CD8-positive, alpha-beta memory T cell (primary cell): ENCODE measurements around the gene ZNF138. TPM values are rescaled to one million over a fixed set of nuclear protein-coding genes. Genes with fewer than 3 reads are reported as not detected.
A peak's percentile ranks its signal among the peaks of the same experiment; 100 is the strongest.

Source experiments
- CTCF ChIA-PET: fragments of 350-600 bp; sonication (Branson Sonifier 250); formaldehyde crosslinking; loops from one replicate; lab custom pipeline; 2021; ENCODE audit warnings: antibody characterized with exemption; lab: Charles Lee
- POLR2A ChIA-PET: fragments of 350-600 bp; sonication (Branson Sonifier 250); formaldehyde crosslinking; loops from one replicate; lab custom pipeline; 2021; ENCODE audit warnings: antibody characterized with exemption; lab: Charles Lee
- DNase-seq, 5 donors: peaks; one replicate each; pipeline versions ENCODE4 v3.0.0 to v3.0.0-alpha.2; 2020 to 2022; ENCODE audit warnings: mixed read lengths in 1 of 5
- H3K27ac ChIP-seq: one replicate; pipeline ENCODE4 v1.7.0; 2013; ENCODE audit warnings: low read depth, mild to moderate bottlenecking, low read length, moderate library complexity
- H3K27me3 ChIP-seq: 2 replicates; pipeline ENCODE4 v1.7.0; 2013; ENCODE audit warnings: low read length, mild to moderate bottlenecking; ENCODE audit not compliant: insufficient read depth, poor library complexity, severe bottlenecking
- H3K36me3 ChIP-seq: 2 replicates; pipeline ENCODE4 v1.7.0; 2013; ENCODE audit warnings: mild to moderate bottlenecking, low read length, moderate library complexity; ENCODE audit not compliant: insufficient read depth
- H3K4me1 ChIP-seq: 2 replicates; pipeline ENCODE4 v1.7.0; 2013; ENCODE audit warnings: mild to moderate bottlenecking, low read length, moderate library complexity; ENCODE audit not compliant: insufficient read depth
- H3K4me3 ChIP-seq: 2 replicates; pipeline ENCODE4 v1.7.0; 2013; ENCODE audit warnings: mild to moderate bottlenecking, low read length
- H3K9me3 ChIP-seq: 2 replicates; pipeline ENCODE4 v1.7.0; 2013; ENCODE audit warnings: mild to moderate bottlenecking, low read length
- H3K27ac Mint-ChIP-seq, 8 donors: one replicate each; pipeline ENCODE4 v1.8.0; 2020 to 2021; ENCODE audit warnings: mixed read lengths in 8 of 8, mild to moderate bottlenecking in 6 of 8, inconsistent platforms in 3 of 8, moderate library complexity in 3 of 8
- H3K27me3 Mint-ChIP-seq, 2 donors: one replicate each; pipeline ENCODE4 v1.8.0; 2020 to 2021; ENCODE audit warnings: mixed read lengths in 2 of 2, mild to moderate bottlenecking in 1 of 2, moderate library complexity in 1 of 2
- H3K36me3 Mint-ChIP-seq, 3 donors: one replicate each; pipeline ENCODE4 v1.8.0; 2020 to 2021; ENCODE audit warnings: mixed read lengths in 3 of 3, inconsistent platforms in 1 of 3, mild to moderate bottlenecking in 1 of 3
- H3K4me1 Mint-ChIP-seq, 3 donors: one replicate each; pipeline ENCODE4 v1.8.0; 2020 to 2021; ENCODE audit warnings: mixed read lengths in 3 of 3, inconsistent platforms in 1 of 3, mild to moderate bottlenecking in 1 of 3
- H3K4me3 Mint-ChIP-seq, 7 donors: one replicate each; pipeline ENCODE4 v1.8.0; 2020 to 2021; ENCODE audit warnings: mixed read lengths in 7 of 7, mild to moderate bottlenecking in 6 of 7, moderate library complexity in 4 of 7, inconsistent platforms in 2 of 7
- H3K9me3 Mint-ChIP-seq, 5 donors: one replicate each; pipeline ENCODE4 v1.8.0; 2020 to 2022; ENCODE audit warnings: mixed read lengths in 5 of 5, mild to moderate bottlenecking in 3 of 5, moderate library complexity in 2 of 5, inconsistent platforms in 1 of 5
- polyA plus RNA-seq: library from polyadenylated mRNA; unstranded; fragments of 300-500 nt; fragmentation: Illumina TruSeq; gene quantifications from one replicate; pipeline ENCODE4 v1.2.3, GENCODE V29; 2021
- total RNA-seq, 2 experiments: library from RNA; stranded (reverse); gene quantifications; one replicate each; pipeline ENCODE4 v1.2.3, GENCODE V29; 2021

Gene ZNF138
- total RNA-seq (10 to 100 TPM in 1 of 2 experiments, 1 to 10 TPM in 1; 9.5 to 10.4 TPM), polyA plus RNA-seq (10.7 TPM)

DNA sequence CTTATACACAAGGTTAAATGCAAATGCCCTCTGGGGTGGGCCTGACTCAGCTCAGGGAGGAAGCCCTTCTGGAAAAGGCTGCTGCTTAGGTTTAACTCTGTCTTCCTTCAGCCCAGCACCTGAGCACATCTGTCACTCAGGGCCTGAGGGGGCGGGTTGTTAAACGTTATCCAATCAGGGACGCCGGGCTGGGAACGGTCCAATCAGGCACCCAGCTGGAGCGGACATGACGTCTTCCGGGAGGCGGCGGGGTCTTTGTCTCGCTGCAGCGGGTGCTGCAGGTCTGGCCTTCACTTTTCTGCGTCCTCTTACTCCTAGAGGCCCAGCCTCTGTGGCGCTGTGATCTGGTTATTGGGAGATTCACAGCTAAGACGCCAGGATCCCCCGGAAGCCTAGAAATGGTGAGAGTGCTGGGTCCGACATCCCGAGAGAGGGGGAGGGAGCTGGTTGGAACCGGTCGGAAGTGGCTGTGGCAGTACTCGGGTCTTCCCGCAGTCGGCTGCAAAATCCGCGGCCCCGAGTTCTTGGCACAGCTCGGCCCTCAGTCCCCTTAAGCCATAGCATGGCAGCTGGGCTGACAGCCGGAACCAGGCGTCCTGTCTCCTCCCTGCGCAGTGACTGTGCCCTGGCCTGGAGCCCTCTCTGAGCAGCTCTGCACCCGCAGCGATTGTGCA lies at the start of gene ZNF138:
ZNF138 (plus strand) TSS at position 258 of the 674 bp plus-strand sequence; CDS start at position 399, 141 bp downstream.
- ChIA-PET POLR2A (interaction anchor here (0.5 to 1.5 kb wide), 8 partner anchors 83 to 488 kb away, joined by 3 to 8 read pairs (median 3); partner anchors contain the start of genes ERV3-1, ZNF107, ZNF680 and ZNF736), CTCF (interaction anchor here (0.7 to 0.8 kb wide), 2 partner anchors 128 to 231 kb away, joined by 3 to 4 read pairs; partner anchors contain the start of genes ZNF107 and ZNF680)
- Mint-ChIP-seq H3K27ac (peak within 1 kb of the TSS; percentile 95 to 99 (median 99)), H3K9me3 (no peaks in the 10 kb centered on the region), H3K27me3 (no peaks in the 10 kb centered on the region), H3K4me3 (peak within 1 kb of the TSS; percentile 96 to 100 (median 99)), H3K4me1 (peaks cover 34 to 46% (median 40%) of the 10 kb centered on the region in 3 donors), H3K36me3 (peaks cover 0 to 26% (median 4%) of the 10 kb centered on the region in 3 donors)
- Histone ChIP-seq H3K4me3 (peak within 1 kb of the TSS; percentile 95), H3K9me3 (no peaks in the 10 kb centered on the region), H3K27me3 (no peaks in the 10 kb centered on the region), H3K36me3 (no peaks in the 10 kb centered on the region), H3K4me1 (peaks cover 24% of the 10 kb centered on the region), H3K27ac (peak within 1 kb of the TSS; percentile 92)
- DNase-seq: peak; percentile 88 to 95 (median 91)

GRCh38 chr7:64744680-64745079 lies 49.5 kb upstream of the ZNF138 start:
- no peak overlapping the region for H3K4me3 ChIP-seq
- Mint-ChIP-seq H3K27ac (no peak overlapping the region), H3K9me3 (peaks cover 7 to 15% (median 12%) of the 10 kb centered on the region in 5 donors), H3K4me1 (no peaks in the 10 kb centered on the region), H3K4me3 (no peak overlapping the region), H3K36me3 (no peaks in the 10 kb centered on the region), H3K27me3 (no peaks in the 10 kb centered on the region)
- DNase-seq: no peak
- ChIA-PET CTCF (no interaction called here), POLR2A (no interaction called here)
- H3K4me1 ChIP-seq: no peaks in the 10 kb centered on the region
- no peaks in the 10 kb centered on the region for H3K27me3 ChIP-seq
- H3K27ac ChIP-seq: no peak overlapping the region
- H3K9me3 ChIP-seq: no peaks in the 10 kb centered on the region
- H3K36me3 ChIP-seq: no peaks in the 10 kb centered on the region

DNA sequence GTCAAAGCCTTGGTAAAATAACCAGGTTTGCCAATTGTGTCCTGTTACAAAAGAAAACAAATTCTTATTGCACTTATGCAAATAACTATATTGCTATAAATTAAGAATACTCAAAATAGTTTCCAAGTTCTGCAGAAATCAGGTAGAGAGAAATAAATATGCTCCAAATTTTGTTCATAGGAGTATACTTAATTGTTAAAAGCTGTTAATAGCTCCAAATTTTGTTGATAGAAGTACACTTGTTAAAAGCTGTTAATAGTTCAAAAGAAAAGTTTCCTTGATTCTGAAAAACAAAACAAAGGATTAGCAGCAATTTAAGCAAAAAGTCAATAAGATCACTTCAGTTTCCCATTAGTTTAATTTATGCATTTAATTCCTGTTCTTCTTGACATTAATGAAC lies 46.4 kb upstream of the ZNF138 start:
- Mint-ChIP-seq H3K4me3 (no peak overlapping the region), H3K36me3 (no peaks in the 10 kb centered on the region), H3K27ac (no peak overlapping the region), H3K9me3 (peaks cover 3 to 15% (median 11%) of the 10 kb centered on the region in 5 donors), H3K4me1 (no peaks in the 10 kb centered on the region), H3K27me3 (no peaks in the 10 kb centered on the region)
- CTCF ChIA-PET: no interaction called here
- Histone ChIP-seq H3K4me1 (no peaks in the 10 kb centered on the region), H3K27ac (no peak overlapping the region), H3K4me3 (no peak overlapping the region), H3K36me3 (no peaks in the 10 kb centered on the region), H3K9me3 (no peaks in the 10 kb centered on the region), H3K27me3 (no peaks in the 10 kb centered on the region)
- DNase-seq: no peak
- POLR2A ChIA-PET: no interaction called here

DNA sequence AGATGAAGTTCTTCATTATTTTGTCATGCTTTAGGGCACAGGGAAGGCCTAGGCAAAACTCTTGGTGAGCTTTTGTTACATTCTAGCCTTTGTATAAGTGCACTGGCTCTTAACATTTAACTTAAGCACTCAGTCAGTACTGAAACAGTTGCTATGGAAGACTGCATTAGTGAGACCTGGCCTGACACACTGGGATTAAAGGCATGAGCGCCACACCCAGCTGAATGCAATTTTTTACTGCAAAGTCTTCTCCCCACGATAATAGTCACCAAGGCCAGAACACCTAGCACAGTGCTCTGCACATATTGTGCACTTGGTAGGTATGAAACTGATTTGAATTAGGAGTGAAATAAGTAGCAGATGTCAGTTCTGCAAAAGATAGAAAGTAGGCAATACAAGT lies 41.2 kb upstream of the ZNF138 start:
- DNase-seq: no peak
- Histone ChIP-seq H3K4me1 (no peaks in the 10 kb centered on the region), H3K27me3 (no peaks in the 10 kb centered on the region), H3K36me3 (no peaks in the 10 kb centered on the region), H3K9me3 (no peaks in the 10 kb centered on the region), H3K27ac (no peak overlapping the region), H3K4me3 (no peak overlapping the region)
- no peak overlapping the region for H3K27ac Mint-ChIP-seq
- no peak overlapping the region for H3K4me3 Mint-ChIP-seq
- H3K4me1 Mint-ChIP-seq: no peaks in the 10 kb centered on the region
- H3K36me3 Mint-ChIP-seq: no peaks in the 10 kb centered on the region
- no peaks in the 10 kb centered on the region for H3K27me3 Mint-ChIP-seq
- POLR2A ChIA-PET: no interaction called here
- CTCF ChIA-PET: no interaction called here
- H3K9me3 Mint-ChIP-seq: peaks cover 0 to 2% (median 0%) of the 10 kb centered on the region in 5 donors

DNA sequence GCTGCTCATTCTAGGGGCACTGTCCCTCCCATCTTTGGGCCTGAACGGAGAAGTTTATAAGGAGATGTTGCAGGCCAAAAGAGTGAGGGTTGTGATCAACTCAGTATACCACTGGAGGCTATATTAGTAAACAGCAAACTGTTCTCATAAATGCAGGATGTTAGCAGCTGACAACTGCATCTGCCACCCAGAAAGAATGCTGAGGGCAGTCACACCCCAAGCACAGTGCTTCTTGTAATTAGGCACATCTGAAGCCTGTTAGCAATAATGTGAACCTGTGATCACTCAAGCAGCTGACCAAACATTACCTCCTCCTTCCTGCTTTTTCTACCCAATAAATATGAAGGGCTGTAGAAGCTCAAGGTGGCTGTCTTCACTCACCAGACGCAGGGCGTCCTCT lies 38.4 kb upstream of the ZNF138 start:
- no peaks in the 10 kb centered on the region for H3K4me1 Mint-ChIP-seq
- H3K9me3 Mint-ChIP-seq: no peaks in the 10 kb centered on the region
- POLR2A ChIA-PET: no interaction called here
- Histone ChIP-seq H3K27ac (no peak overlapping the region), H3K27me3 (no peaks in the 10 kb centered on the region), H3K9me3 (no peaks in the 10 kb centered on the region), H3K4me1 (no peaks in the 10 kb centered on the region), H3K36me3 (no peaks in the 10 kb centered on the region), H3K4me3 (no peak overlapping the region)
- H3K36me3 Mint-ChIP-seq: no peaks in the 10 kb centered on the region
- no peaks in the 10 kb centered on the region for H3K27me3 Mint-ChIP-seq
- H3K27ac Mint-ChIP-seq: no peak overlapping the region
- CTCF ChIA-PET: no interaction called here
- DNase-seq: no peak
- H3K4me3 Mint-ChIP-seq: no peak overlapping the region

DNA sequence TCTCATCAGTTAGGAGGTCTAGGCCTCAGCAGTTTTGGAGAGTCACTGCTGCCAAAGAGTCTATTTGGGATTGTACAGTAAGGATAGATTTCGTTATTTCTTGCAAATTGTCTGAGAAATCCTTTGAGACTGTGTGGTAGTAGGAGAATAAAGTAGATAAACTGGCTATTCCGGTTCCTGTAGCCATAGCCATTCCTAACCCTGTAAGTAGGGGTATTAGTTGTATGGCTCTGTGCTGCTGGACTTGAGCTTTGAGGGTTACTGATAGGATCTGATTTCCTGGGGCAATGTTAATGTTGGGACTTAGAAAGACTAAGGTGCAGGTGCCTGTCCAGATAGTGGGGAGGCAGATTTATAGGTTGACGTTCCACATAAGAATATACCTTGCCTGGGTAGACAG lies 36.1 kb upstream of the ZNF138 start:
- no peak for DNase-seq
- peaks cover 0 to 2% of the 10 kb centered on the region in 2 donors for H3K27me3 Mint-ChIP-seq
- no peaks in the 10 kb centered on the region for H3K9me3 Mint-ChIP-seq
- H3K27ac ChIP-seq: no peak overlapping the region
- H3K4me1 ChIP-seq: no peaks in the 10 kb centered on the region
- H3K36me3 ChIP-seq: no peaks in the 10 kb centered on the region
- CTCF ChIA-PET: no interaction called here
- POLR2A ChIA-PET: no interaction called here
- H3K4me3 ChIP-seq: no peak overlapping the region
- no peaks in the 10 kb centered on the region for H3K9me3 ChIP-seq
- H3K27me3 ChIP-seq: no peaks in the 10 kb centered on the region
- no peaks in the 10 kb centered on the region for H3K36me3 Mint-ChIP-seq
- no peaks in the 10 kb centered on the region for H3K4me1 Mint-ChIP-seq
- H3K27ac Mint-ChIP-seq: peak overlapping the region in 1 of 8 donors; percentile 20
- H3K4me3 Mint-ChIP-seq: no peak overlapping the region

DNA sequence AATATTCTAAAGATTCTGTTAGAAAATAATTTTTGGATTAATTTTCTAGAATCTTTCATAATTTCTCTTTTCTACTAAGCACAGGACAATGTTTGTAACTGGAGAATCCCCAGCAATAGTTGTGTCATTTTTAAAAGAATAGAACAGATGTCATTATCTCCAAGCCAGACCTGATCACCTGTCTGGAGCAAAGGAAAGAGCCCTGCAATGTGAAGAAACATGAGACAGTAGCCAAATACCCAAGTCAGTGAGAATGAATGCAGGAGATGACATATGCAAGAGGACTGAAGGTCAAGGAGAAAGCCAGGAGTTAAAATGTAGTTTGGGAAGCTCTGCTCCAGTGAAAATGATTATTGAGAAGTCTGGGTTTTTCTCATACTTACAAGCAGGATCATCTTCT lies 25.4 kb upstream of the ZNF138 start:
- no peak for DNase-seq
- ChIA-PET CTCF (no interaction called here), POLR2A (no interaction called here)
- Histone ChIP-seq H3K4me3 (no peak overlapping the region), H3K4me1 (no peaks in the 10 kb centered on the region), H3K27ac (no peak overlapping the region), H3K27me3 (no peaks in the 10 kb centered on the region), H3K36me3 (no peaks in the 10 kb centered on the region), H3K9me3 (no peaks in the 10 kb centered on the region)
- Mint-ChIP-seq H3K9me3 (no peaks in the 10 kb centered on the region), H3K27me3 (peaks cover 0 to 3% of the 10 kb centered on the region in 2 donors), H3K36me3 (no peaks in the 10 kb centered on the region), H3K27ac (no peak overlapping the region), H3K4me1 (no peaks in the 10 kb centered on the region), H3K4me3 (no peak overlapping the region)

- H3K27ac ChIP-seq: no peak overlapping the region
- DNase-seq: peak in 1 of 5 donors; percentile 3
- Mint-ChIP-seq H3K9me3 (peaks cover 0 to 6% (median 2%) of the 10 kb centered on the region in 5 donors), H3K27ac (no peak overlapping the region), H3K27me3 (peaks cover 0 to 14% of the 10 kb centered on the region in 2 donors), H3K4me3 (no peak overlapping the region), H3K36me3 (no peaks in the 10 kb centered on the region), H3K4me1 (peaks cover 0 to 1% (median 0%) of the 10 kb centered on the region in 3 donors)
- no peaks in the 10 kb centered on the region for H3K36me3 ChIP-seq
- H3K4me1 ChIP-seq: no peaks in the 10 kb centered on the region
- CTCF ChIA-PET: no interaction called here
- no peaks in the 10 kb centered on the region for H3K27me3 ChIP-seq
- H3K9me3 ChIP-seq: no peaks in the 10 kb centered on the region
- POLR2A ChIA-PET: no interaction called here
- H3K4me3 ChIP-seq: no peak overlapping the region
These were observed 19.9 kb upstream of the ZNF138 start for GRCh38 chr7:64774204-64774842.
